Vagina (tissue), 2 donors: ENCODE measurements around the gene RPTOR. TPM values are rescaled to one million over a fixed set of nuclear protein-coding genes. Genes with fewer than 3 reads are reported as not detected.

Experiments used
- DNase-seq, 2 donors: peaks; one replicate each; pipeline ENCODE4 v3.0.0-alpha.2; 2017; ENCODE audit errors: extremely low spot score in 2 of 2
- H3K27ac ChIP-seq: fragments of 200-600 bp; sonication (generic); one replicate; pipeline ENCODE4 v1.5.1; 2019
- H3K27me3 ChIP-seq: fragments of 200-600 bp; sonication (generic); one replicate; pipeline ENCODE4 v1.5.1; 2019
- H3K36me3 ChIP-seq, 2 donors: fragments of 200-600 bp; sonication (generic); one replicate each; pipeline ENCODE4 v1.5.1; 2017 to 2019
- H3K4me1 ChIP-seq: fragments of 200-600 bp; sonication (generic); one replicate; pipeline ENCODE4 v1.5.1; 2019
- H3K4me3 ChIP-seq, 2 donors: fragments of 200-600 bp; sonication (generic); 1 replicate in 1 of 2; 2 replicates in 1 of 2; pipeline ENCODE4 v1.5.1; 2016 to 2019
- H3K9me3 ChIP-seq: fragments of 200-600 bp; sonication (generic); one replicate; pipeline ENCODE4 v1.5.1; 2019
- POLR2A ChIP-seq, 2 donors: fragments of 450-650 bp; IDR thresholded peaks; one replicate each; pipeline ENCODE4 v1.6.1; 2017; ENCODE audit warnings: antibody characterized with exemption in 2 of 2, mild to moderate bottlenecking in 2 of 2, moderate library complexity in 2 of 2
- POLR2AphosphoS5 ChIP-seq, 2 donors: sonication (generic); formaldehyde crosslinking; IDR thresholded peaks; one replicate each; pipeline ENCODE4 v1.9.0; 2017; ENCODE audit warnings: antibody characterized with exemption in 2 of 2, mild to moderate bottlenecking in 2 of 2, low read depth in 1 of 2; ENCODE audit not compliant: insufficient read depth in 1 of 2
- intact Hi-C: fragments of 100-400 bp; cut with DNase I; formaldehyde crosslinking; loops from one replicate; pipeline ENCODE4 v1.15.1; 2023
- total RNA-seq: library from RNA; depleted of rRNA; stranded (reverse); fragments of >200 nt; gene quantifications from one replicate; pipeline ENCODE4 v1.2.3, GENCODE V29; 2016
- TF ChIP-seq, protein P1 (sequence below), 3 experiments: fragments of 450-650 bp in 2 of 3; fragments of 200-600 bp in 1 of 3; sonication (generic) in 1 of 3; IDR thresholded peaks; one replicate each; pipeline ENCODE4 v1.5.1; 2017 to 2019; ENCODE audit warnings: antibody characterized with exemption in 3 of 3, mild to moderate bottlenecking in 2 of 3, moderate library complexity in 2 of 3

The RPTOR gene
- total RNA-seq, 1 donor from 2014 or later, result 38.3 TPM

- H3K4me1 ChIP-seq, result peaks cover 21% of the 10 kb centered on the region
- H3K27ac ChIP-seq, result no peak overlapping the region
- intact Hi-C loops, result no loop called here
- no peak overlapping the region for H3K4me3 ChIP-seq
- TF ChIP-seq POLR2AphosphoS5 (IDR thresholded peaks at IDR 0.05; ENCODE audit: insufficient read depth in 1 of 2, low read depth in 1 of 2), result no peak
- TF ChIP-seq, protein P1, sequence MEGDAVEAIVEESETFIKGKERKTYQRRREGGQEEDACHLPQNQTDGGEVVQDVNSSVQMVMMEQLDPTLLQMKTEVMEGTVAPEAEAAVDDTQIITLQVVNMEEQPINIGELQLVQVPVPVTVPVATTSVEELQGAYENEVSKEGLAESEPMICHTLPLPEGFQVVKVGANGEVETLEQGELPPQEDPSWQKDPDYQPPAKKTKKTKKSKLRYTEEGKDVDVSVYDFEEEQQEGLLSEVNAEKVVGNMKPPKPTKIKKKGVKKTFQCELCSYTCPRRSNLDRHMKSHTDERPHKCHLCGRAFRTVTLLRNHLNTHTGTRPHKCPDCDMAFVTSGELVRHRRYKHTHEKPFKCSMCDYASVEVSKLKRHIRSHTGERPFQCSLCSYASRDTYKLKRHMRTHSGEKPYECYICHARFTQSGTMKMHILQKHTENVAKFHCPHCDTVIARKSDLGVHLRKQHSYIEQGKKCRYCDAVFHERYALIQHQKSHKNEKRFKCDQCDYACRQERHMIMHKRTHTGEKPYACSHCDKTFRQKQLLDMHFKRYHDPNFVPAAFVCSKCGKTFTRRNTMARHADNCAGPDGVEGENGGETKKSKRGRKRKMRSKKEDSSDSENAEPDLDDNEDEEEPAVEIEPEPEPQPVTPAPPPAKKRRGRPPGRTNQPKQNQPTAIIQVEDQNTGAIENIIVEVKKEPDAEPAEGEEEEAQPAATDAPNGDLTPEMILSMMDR (IDR thresholded peaks at IDR 0.05), result no peak
- TF ChIP-seq POLR2A (IDR thresholded peaks at IDR 0.05), result no peak
- H3K27me3 ChIP-seq, result no peaks in the 10 kb centered on the region
- no peaks in the 10 kb centered on the region for H3K9me3 ChIP-seq
- H3K36me3 ChIP-seq, result no peaks in the 10 kb centered on the region
- DNase-seq, result no peak
Measured at GRCh38 chr17:80692931-80693467, 148.4 kb downstream of the RPTOR start.

DNA sequence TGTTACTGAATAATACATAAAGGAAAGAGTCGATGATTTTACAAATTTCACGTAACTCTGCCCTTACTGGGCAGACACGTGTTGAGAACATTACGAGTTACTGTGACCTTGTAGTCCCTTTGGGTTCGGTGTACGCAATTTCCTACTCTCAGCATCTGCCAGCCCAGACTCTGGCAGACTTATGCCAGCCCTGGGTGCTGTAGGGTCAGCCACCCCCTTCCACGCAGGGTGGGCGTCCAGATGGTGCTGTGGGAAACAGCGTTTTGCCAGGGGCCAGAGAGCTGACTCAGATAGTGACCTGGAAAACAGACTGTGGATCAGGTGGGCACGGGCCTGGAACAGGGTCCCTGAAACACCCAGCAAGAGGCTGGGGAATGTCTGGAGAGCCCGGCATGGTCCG lies 148.9 kb downstream of the RPTOR start:
- intact Hi-C loops, result no loop called here
- TF ChIP-seq, protein P1 (IDR thresholded peaks at IDR 0.05), result no peak
- no peak for TF ChIP-seq POLR2A (IDR thresholded peaks at IDR 0.05)
- TF ChIP-seq POLR2AphosphoS5 (IDR thresholded peaks at IDR 0.05; ENCODE audit: insufficient read depth in 1 of 2, low read depth in 1 of 2), result no peak
- no peaks in the 10 kb centered on the region for H3K36me3 ChIP-seq

GRCh38 chr17:80694085-80694991 lies 149.7 kb downstream of the RPTOR start:
- TF ChIP-seq, protein P1 (IDR thresholded peaks at IDR 0.05), result no peak
- no peak for TF ChIP-seq POLR2A (IDR thresholded peaks at IDR 0.05)
- intact Hi-C loops, result no loop called here
- no peak for DNase-seq

More for the DNA sequence above, 148.9 kb downstream of the RPTOR start:
- Histone ChIP-seq H3K9me3 (no peaks in the 10 kb centered on the region), H3K4me1 (peaks cover 21% of the 10 kb centered on the region), H3K27ac (no peak overlapping the region), H3K4me3 (no peak overlapping the region), H3K27me3 (no peaks in the 10 kb centered on the region)
- DNase-seq, result no peak

DNA sequence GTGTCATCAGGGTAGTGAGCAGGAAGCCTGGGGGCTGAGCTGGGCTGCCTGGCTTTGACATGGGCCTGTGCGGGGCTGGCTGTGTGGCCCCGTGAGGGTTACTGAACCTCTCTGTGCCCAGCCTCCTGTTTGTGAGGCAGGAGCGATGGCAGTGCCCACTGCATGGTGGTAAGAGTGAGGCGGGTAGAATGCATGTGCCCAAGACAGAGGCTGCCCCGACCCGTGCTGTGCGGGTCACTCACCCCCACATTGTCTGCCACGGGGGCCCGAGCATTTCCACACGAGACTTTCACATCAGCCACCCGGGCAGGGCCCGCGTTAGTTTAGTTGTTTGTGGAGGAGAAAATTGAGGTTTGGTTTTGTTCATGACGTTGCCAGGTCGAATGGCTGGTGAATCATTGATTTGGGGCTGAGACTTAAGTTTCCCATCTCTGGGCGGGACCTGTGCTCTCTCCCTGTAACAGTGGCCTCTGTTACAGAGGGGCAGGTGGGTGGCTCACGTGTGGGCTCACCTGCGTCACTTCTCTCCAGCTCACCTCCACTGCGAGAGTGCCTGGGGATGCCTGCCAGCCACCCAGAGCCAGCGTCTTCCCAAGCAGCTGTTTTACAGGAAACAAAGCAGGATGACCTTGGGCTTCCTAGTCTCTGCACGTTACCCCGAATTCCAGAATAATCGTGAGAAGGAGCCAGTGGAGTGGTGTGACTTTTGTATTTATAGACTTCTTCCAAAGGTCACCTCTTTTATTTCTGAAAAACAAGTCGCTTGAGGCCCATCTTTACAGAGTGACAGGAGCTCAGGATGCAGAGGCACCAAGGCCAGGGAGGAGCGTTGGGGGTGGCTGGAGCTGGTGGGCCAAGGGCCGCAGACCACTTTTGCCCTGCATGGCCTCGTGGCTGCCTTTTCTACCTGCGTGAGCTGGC lies 150.6 kb downstream of the RPTOR start:
- H3K4me1 ChIP-seq, result peaks cover 21% of the 10 kb centered on the region
- H3K27ac ChIP-seq, result no peak overlapping the region
- no peaks in the 10 kb centered on the region for H3K27me3 ChIP-seq
- no peak for DNase-seq
- no peaks in the 10 kb centered on the region for H3K36me3 ChIP-seq
- H3K4me3 ChIP-seq, result no peak overlapping the region
- intact Hi-C loops, result no loop called here
- no peaks in the 10 kb centered on the region for H3K9me3 ChIP-seq
- TF ChIP-seq POLR2A (IDR thresholded peaks at IDR 0.05) (no peak), POLR2AphosphoS5 (IDR thresholded peaks at IDR 0.05; ENCODE audit: insufficient read depth in 1 of 2, low read depth in 1 of 2) (no peak)
- TF ChIP-seq, protein P1 (IDR thresholded peaks at IDR 0.05), result no peak

More at GRCh38 chr17:80694085-80694991, 149.7 kb downstream of the RPTOR start:
- Histone ChIP-seq H3K4me1 (peaks cover 21% of the 10 kb centered on the region), H3K9me3 (no peaks in the 10 kb centered on the region), H3K36me3 (no peaks in the 10 kb centered on the region), H3K4me3 (no peak overlapping the region), H3K27me3 (no peaks in the 10 kb centered on the region), H3K27ac (no peak overlapping the region)
